Lower leg skin (tissue), 4 donors: ENCODE results near the gene CDR2L. TPM values are rescaled to one million over a fixed set of nuclear protein-coding genes. Genes with fewer than 3 reads are reported as not detected.
A peak's percentile ranks its signal among the peaks of the same experiment; 100 is the strongest.
"Not testable (repeated sequence)": the region's sequence is repeated elsewhere in the genome, so short reads cannot be mapped to it uniquely, and the experiment has no call there.

Experiments used
- DNase-seq, 2 donors: peaks; one replicate each; pipeline ENCODE4 v3.0.0-alpha.2; 2019; ENCODE audit warnings: low spot score in 2 of 2
- H3K4me3 ChIP-seq: fragments of 200-600 bp; sonication (generic); 2 replicates; pipeline ENCODE4 v1.5.1; 2017; ENCODE audit warnings: mild to moderate bottlenecking, low read depth; ENCODE audit not compliant: poor library complexity, severe bottlenecking
- CTCF ChIP-seq, 3 donors: fragments of 450-650 bp; IDR thresholded peaks; one replicate each; pipeline ENCODE4 v1.5.1; 2016; ENCODE audit warnings: antibody characterized with exemption in 3 of 3, mild to moderate bottlenecking in 3 of 3, moderate library complexity in 2 of 3
- POLR2A ChIP-seq, 2 donors: fragments of 450-650 bp; IDR thresholded peaks; one replicate each; pipeline ENCODE4 v1.6.1; 2016 to 2017; ENCODE audit warnings: antibody characterized with exemption in 2 of 2, mild to moderate bottlenecking in 1 of 2, moderate library complexity in 1 of 2
- WGBS, 2 donors: methylation state at CpG; one replicate each; pipeline ENCODE4 v1.1.5; 2018; 5-methylcytosine and 5-hydroxymethylcytosine counted together
- intact Hi-C: fragments of 100-400 bp; cut with DNase I; formaldehyde crosslinking; loops from one replicate; pipeline ENCODE4 v1.15.0; 2023; ENCODE audit warnings: low total_unique reads
- total RNA-seq, 4 donors: library from RNA; depleted of rRNA; stranded (reverse); fragments of >200 nt; gene quantifications; one replicate each; pipeline ENCODE4 v1.1.0, GENCODE V29; 2016

Gene CDR2L
- total RNA-seq, 4 donors from 2014 or later, result 4.5 to 9.8 (median 5.3) TPM

- 85 to 90% methylated on average over 12 of the region's 12 CpGs for WGBS, 2 donors
- no peak overlapping the region for H3K4me3 ChIP-seq
- TF ChIP-seq POLR2A (IDR thresholded peaks at IDR 0.05) (no peak), CTCF (IDR thresholded peaks at IDR 0.05) (no peak)
- intact Hi-C loops, result no loop called here
- no peak for DNase-seq
Measured at GRCh38 chr17:75041656-75042280, 54.3 kb downstream of the CDR2L start.

GRCh38 chr17:75043789-75044188 is 56.4 kb downstream of the CDR2L start:
- intact Hi-C loops, H3K4me3 ChIP-seq, DNase-seq: not testable (repeated sequence)
- WGBS, 2 donors, result 70 to 76% methylated on average over 5 of the region's 5 CpGs

GRCh38 chr17:75044716-75045115 is 57.3 kb downstream of the CDR2L start:
- DNase-seq, result no peak
- intact Hi-C loops, result no loop called here
- H3K4me3 ChIP-seq, result no peak overlapping the region
- 73 to 82% methylated on average over 7 of the region's 7 CpGs for WGBS, 2 donors
- no peak for TF ChIP-seq CTCF (IDR thresholded peaks at IDR 0.05)
- TF ChIP-seq POLR2A (IDR thresholded peaks at IDR 0.05), result no peak

- DNase-seq, intact Hi-C loops: not testable (repeated sequence)
- peak overlapping the region; percentile 98 for H3K4me3 ChIP-seq
- WGBS, 2 donors, result 17 to 21% methylated on average over 25 of the region's 25 CpGs
Measured at GRCh38 chr17:75045946-75046406, 58.5 kb downstream of the CDR2L start.

- WGBS, 2 donors, result 1% methylated on average over 44 to 47 of the region's 72 CpGs
- TF ChIP-seq POLR2A (IDR thresholded peaks at IDR 0.05) (peak in 1 of 2 donors; percentile 82), CTCF (IDR thresholded peaks at IDR 0.05) (no peak)
- peak within 1 kb of the TSS; percentile 98 for H3K4me3 ChIP-seq
- intact Hi-C loops, result no loop called here
- peak; percentile 94 to 99 for DNase-seq
Measured at GRCh38 chr17:75046407-75047289, 59.2 kb downstream of the CDR2L start, which contains the start of the genes ATP5PD and KCTD2. Gene ATP5PD (minus strand): TSS chr17:75046969. CDS start chr17:75042650, 4,319 bp downstream. Gene KCTD2 (plus strand): TSS chr17:75047225. CDS start chr17:75047251, 26 bp downstream.

- H3K4me3 ChIP-seq, result peak overlapping the region; percentile 65
- intact Hi-C loops, result no loop called here
- 1 to 3% methylated on average over 11 to 16 of the region's 38 CpGs for WGBS, 2 donors
- TF ChIP-seq CTCF (IDR thresholded peaks at IDR 0.05) (no peak), POLR2A (IDR thresholded peaks at IDR 0.05) (no peak)
- peak; percentile 33 to 90 for DNase-seq
Measured at GRCh38 chr17:75047398-75048098, 60.1 kb downstream of the CDR2L start.
